ENCODE data around the gene GGA3.

Gene GGA3

DNA sequence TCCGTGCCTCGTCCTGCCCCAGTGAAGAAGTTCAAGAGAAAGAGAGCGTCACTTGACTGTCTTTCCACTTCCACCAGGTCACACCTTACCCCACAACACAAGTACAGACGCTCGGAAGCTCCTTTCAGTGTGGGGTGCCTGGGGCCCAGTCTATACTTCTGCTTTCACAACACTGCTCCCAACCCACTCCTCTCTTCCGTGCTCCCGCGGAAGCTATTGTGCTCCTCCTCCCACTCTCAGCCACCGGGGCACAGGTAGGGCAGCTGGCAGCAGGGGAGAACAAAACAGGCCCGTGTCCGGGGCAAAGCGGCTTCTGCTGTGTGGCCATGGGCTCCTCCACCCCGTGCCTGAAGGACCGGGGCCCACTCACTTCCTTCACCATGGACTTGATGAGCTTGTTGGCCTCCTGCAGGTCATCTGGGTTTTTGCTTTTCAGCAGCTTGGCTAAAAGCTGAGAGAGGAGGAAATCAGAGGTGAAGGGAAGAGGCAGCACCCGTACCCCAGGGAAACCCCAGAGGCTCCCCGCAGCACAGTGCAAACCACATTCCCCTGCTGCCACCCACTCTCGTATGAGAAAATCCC lies 18.9 kb downstream of the GGA3 start:
- H3K27ac ChIP-seq (ENCODE audit: low read length) = no peak overlapping the region
- TF ChIP-seq EZH2 (IDR thresholded peaks at IDR 0.05; ENCODE audit: borderline replicate concordance, low read depth, low read length, severe bottlenecking) = no peak
- TF ChIP-seq, protein P1, sequence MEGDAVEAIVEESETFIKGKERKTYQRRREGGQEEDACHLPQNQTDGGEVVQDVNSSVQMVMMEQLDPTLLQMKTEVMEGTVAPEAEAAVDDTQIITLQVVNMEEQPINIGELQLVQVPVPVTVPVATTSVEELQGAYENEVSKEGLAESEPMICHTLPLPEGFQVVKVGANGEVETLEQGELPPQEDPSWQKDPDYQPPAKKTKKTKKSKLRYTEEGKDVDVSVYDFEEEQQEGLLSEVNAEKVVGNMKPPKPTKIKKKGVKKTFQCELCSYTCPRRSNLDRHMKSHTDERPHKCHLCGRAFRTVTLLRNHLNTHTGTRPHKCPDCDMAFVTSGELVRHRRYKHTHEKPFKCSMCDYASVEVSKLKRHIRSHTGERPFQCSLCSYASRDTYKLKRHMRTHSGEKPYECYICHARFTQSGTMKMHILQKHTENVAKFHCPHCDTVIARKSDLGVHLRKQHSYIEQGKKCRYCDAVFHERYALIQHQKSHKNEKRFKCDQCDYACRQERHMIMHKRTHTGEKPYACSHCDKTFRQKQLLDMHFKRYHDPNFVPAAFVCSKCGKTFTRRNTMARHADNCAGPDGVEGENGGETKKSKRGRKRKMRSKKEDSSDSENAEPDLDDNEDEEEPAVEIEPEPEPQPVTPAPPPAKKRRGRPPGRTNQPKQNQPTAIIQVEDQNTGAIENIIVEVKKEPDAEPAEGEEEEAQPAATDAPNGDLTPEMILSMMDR (IDR thresholded peaks at IDR 0.05; ENCODE audit: borderline replicate concordance, extremely low read depth, low read length, poor library complexity, severe bottlenecking) = no peak
- no peaks in the 10 kb centered on the region for H3K4me1 ChIP-seq (ENCODE audit: insufficient read depth, low read length)
- H3K79me2 ChIP-seq (ENCODE audit: insufficient read depth, low read length) = peaks cover 8% of the 10 kb centered on the region
- H3K4me3 ChIP-seq (ENCODE audit: low read depth in 1 of 2, low read length in 2 of 2) = no peak overlapping the region
- H4K20me1 ChIP-seq (ENCODE audit: insufficient read depth, low read length) = peaks cover 25% of the 10 kb centered on the region
- no peaks in the 10 kb centered on the region for H3K27me3 ChIP-seq (ENCODE audit: insufficient read depth, low read length, poor library complexity)
- H3K9ac ChIP-seq (ENCODE audit: low read depth, low read length) = no peak overlapping the region
- H2AFZ ChIP-seq (ENCODE audit: low read depth, low read length) = no peak overlapping the region
- H3K9me3 ChIP-seq (ENCODE audit: insufficient read depth, low read length, severe bottlenecking) = no peaks in the 10 kb centered on the region
- ATAC-seq (ENCODE audit: insufficient read depth, low read depth) = no peak
- H3K4me2 ChIP-seq (ENCODE audit: insufficient read depth, low read length) = no peak overlapping the region
- peaks cover 94% of the 10 kb centered on the region for H3K36me3 ChIP-seq (ENCODE audit: insufficient read depth, low read length)
- DNase-seq = no peak

DNA sequence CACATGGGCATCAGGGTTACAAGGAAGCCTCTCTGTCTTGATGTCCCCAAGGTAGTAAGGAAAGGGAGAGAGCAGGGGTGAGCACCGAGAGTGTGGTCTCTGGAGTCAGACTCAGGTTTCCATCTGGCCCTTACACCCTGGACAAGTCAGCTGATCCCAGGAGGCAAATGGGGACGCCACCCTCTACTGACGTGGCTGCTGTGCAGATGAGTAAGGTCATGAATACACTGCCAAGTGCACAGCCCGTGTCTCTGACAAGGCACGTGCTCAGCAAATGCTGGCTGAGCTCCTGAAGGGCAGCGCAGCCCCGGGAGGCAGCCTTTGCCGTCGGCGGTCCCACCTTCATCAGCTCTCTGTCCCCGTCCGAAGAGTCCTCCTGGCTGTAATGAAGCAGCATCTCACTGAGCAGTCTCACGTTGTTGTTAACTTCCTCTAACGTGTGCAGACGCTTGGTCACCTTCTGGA lies 19.4 kb downstream of the GGA3 start:
- Histone ChIP-seq H3K79me2 (ENCODE audit: insufficient read depth, low read length) (peaks cover 5% of the 10 kb centered on the region), H3K36me3 (ENCODE audit: insufficient read depth, low read length) (peaks cover 97% of the 10 kb centered on the region), H3K27ac (ENCODE audit: low read length) (no peak overlapping the region), H2AFZ (ENCODE audit: low read depth, low read length) (no peak overlapping the region), H3K4me1 (ENCODE audit: insufficient read depth, low read length) (no peaks in the 10 kb centered on the region), H4K20me1 (ENCODE audit: insufficient read depth, low read length) (peaks cover 27% of the 10 kb centered on the region), H3K9ac (ENCODE audit: low read depth, low read length) (no peak overlapping the region), H3K27me3 (ENCODE audit: insufficient read depth, low read length, poor library complexity) (no peaks in the 10 kb centered on the region), H3K4me2 (ENCODE audit: insufficient read depth, low read length) (no peak overlapping the region), H3K9me3 (ENCODE audit: insufficient read depth, low read length, severe bottlenecking) (no peaks in the 10 kb centered on the region), H3K4me3 (ENCODE audit: low read depth in 1 of 2, low read length in 2 of 2) (no peak overlapping the region)
- DNase-seq (no peak), ATAC-seq (ENCODE audit: insufficient read depth, low read depth) (no peak)
- TF ChIP-seq, protein P1 (IDR thresholded peaks at IDR 0.05; ENCODE audit: borderline replicate concordance, extremely low read depth, low read length, poor library complexity, severe bottlenecking) = no peak
- TF ChIP-seq EZH2 (IDR thresholded peaks at IDR 0.05; ENCODE audit: borderline replicate concordance, low read depth, low read length, severe bottlenecking) = no peak

DNA sequence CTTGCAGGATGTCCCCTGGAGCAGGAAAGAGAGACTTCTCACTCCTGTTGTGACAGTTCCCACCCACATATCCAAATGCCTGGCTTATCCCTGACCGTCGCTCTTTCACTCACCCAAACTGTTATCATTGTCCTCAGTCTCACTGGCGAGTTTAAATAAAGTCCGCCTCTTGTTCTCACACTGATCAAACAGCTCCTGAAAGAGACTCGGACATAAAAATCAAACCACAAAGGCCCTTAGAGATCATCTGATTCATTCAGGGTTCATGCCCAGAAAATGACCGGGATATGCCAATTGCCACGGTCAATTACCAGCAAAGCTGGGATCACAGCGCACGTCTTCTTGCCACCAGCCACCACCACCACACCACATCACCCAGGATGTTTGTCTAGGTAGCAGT lies 19.9 kb downstream of the GGA3 start:
- H3K4me1 ChIP-seq (ENCODE audit: insufficient read depth, low read length) = no peaks in the 10 kb centered on the region
- H3K9ac ChIP-seq (ENCODE audit: low read depth, low read length) = no peak overlapping the region
- DNase-seq (no peak), ATAC-seq (ENCODE audit: insufficient read depth, low read depth) (no peak)
- H3K79me2 ChIP-seq (ENCODE audit: insufficient read depth, low read length) = peaks cover 2% of the 10 kb centered on the region
- no peaks in the 10 kb centered on the region for H3K27me3 ChIP-seq (ENCODE audit: insufficient read depth, low read length, poor library complexity)
- H3K4me2 ChIP-seq (ENCODE audit: insufficient read depth, low read length) = no peak overlapping the region
- TF ChIP-seq, protein P1 (IDR thresholded peaks at IDR 0.05; ENCODE audit: borderline replicate concordance, extremely low read depth, low read length, poor library complexity, severe bottlenecking) = no peak
- H4K20me1 ChIP-seq (ENCODE audit: insufficient read depth, low read length) = peaks cover 26% of the 10 kb centered on the region
- H3K4me3 ChIP-seq (ENCODE audit: low read depth in 1 of 2, low read length in 2 of 2) = no peak overlapping the region
- H3K36me3 ChIP-seq (ENCODE audit: insufficient read depth, low read length) = peaks cover 99% of the 10 kb centered on the region
- no peak overlapping the region for H3K27ac ChIP-seq (ENCODE audit: low read length)
- H3K9me3 ChIP-seq (ENCODE audit: insufficient read depth, low read length, severe bottlenecking) = no peaks in the 10 kb centered on the region
- H2AFZ ChIP-seq (ENCODE audit: low read depth, low read length) = no peak overlapping the region

DNA sequence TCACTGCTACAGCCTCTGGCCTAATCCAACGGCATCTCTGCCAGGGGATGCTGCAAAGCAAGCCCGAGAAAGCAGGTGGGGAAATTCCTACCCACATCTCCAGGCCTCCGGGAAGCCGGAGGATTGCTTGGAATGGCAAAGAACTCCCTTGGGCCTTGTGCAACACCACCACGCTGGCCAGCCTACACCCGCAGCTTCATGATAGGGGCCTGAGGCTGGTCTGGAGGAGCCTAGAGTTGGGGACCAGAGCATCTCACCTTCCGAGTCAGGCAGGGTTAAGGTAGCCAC lies 20.3 kb downstream of the GGA3 start:
- H3K9ac ChIP-seq (ENCODE audit: low read depth, low read length) = no peak overlapping the region
- no peak overlapping the region for H3K4me3 ChIP-seq (ENCODE audit: low read depth in 1 of 2, low read length in 2 of 2)
- H3K9me3 ChIP-seq (ENCODE audit: insufficient read depth, low read length, severe bottlenecking) = no peaks in the 10 kb centered on the region
- H4K20me1 ChIP-seq (ENCODE audit: insufficient read depth, low read length) = peaks cover 25% of the 10 kb centered on the region
- no peak for TF ChIP-seq EZH2 (IDR thresholded peaks at IDR 0.05; ENCODE audit: borderline replicate concordance, low read depth, low read length, severe bottlenecking)
- TF ChIP-seq, protein P1 (IDR thresholded peaks at IDR 0.05; ENCODE audit: borderline replicate concordance, extremely low read depth, low read length, poor library complexity, severe bottlenecking) = no peak
- ATAC-seq (ENCODE audit: insufficient read depth, low read depth) (no peak), DNase-seq (no peak)
- no peak overlapping the region; the same call in 1 of the 2 replicates for H3K27ac ChIP-seq (ENCODE audit: low read length)
- H3K4me2 ChIP-seq (ENCODE audit: insufficient read depth, low read length) = no peak overlapping the region
- no peaks in the 10 kb centered on the region for H3K79me2 ChIP-seq (ENCODE audit: insufficient read depth, low read length)
- H3K36me3 ChIP-seq (ENCODE audit: insufficient read depth, low read length) = peaks cover 99% of the 10 kb centered on the region
- no peaks in the 10 kb centered on the region for H3K27me3 ChIP-seq (ENCODE audit: insufficient read depth, low read length, poor library complexity)
- no peak overlapping the region for H2AFZ ChIP-seq (ENCODE audit: low read depth, low read length)
- no peaks in the 10 kb centered on the region for H3K4me1 ChIP-seq (ENCODE audit: insufficient read depth, low read length)
